Pulmonary artery endothelial cell (primary cell): Measurements from ENCODE around the gene DNLZ. TPM values are rescaled to one million over a fixed set of nuclear protein-coding genes. Genes with fewer than 3 reads are reported as not detected.
"Not testable (repeated sequence)": the region's sequence is repeated elsewhere in the genome, so short reads cannot be mapped to it uniquely, and the experiment has no call there.

ENCODE experiments used
- DNase-seq: peaks from one replicate; pipeline ENCODE4 v3.0.0-alpha.2; 2011; ENCODE audit warnings: low read depth, low spot score
- total RNA-seq: library from RNA; depleted of rRNA; stranded (reverse); fragments of >200 nt; gene quantifications from 2 replicates; pipeline ENCODE4 v1.2.3, GENCODE V29; 2014

Gene DNLZ
- total RNA-seq = 15.7 and 32.4 TPM in 2 replicates

DNA sequence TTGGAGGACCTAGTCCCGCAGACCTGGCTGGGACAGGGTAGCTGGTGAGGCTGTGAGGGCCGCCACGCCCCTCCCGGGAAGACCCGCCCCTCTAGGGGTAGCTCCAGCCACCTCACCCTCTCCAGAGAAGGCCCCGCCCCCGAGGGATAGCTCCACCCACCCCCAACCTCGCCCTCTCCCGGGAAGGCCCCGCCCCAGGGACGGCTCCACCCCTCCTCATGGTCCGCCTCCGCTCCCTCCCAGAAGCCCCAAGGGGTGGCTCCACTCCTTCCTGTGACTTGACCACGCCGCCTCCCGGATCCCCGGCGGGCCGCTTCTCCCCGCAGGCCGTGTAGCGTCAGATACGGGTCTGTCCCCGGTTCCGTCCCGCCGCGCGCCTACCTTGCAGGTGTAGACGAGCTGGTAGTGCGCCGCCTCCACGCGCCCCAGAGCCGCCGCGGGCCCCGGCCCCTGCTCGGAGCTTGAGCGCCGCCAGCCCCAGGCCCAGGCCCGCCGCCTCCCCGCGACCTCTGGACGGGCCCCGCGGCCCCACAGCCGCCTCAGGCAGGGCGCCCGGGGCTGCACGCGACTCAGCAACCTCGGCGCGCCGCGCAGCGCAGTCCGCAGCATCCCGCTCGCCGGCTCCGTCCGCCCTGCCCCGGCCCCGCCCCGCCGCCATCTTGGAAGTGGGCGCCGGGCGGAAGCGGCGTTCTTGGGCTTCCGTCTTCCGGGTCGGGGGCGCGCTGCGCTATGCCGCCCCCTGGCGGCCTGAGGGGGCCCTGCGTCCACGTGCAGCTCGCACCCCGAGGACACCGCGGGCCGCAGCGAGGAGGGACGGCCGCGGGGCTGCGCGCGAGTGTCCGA, at the start of gene DNLZ:
DNLZ (minus strand) TSS at position 639 of the 843 bp plus-strand sequence; CDS start at position 609, 30 bp downstream.
- DNase-seq = peak; percentile 81

GRCh38 chr9:136412962-136413361, 49.4 kb upstream of the DNLZ start:
- no peak for DNase-seq

DNA sequence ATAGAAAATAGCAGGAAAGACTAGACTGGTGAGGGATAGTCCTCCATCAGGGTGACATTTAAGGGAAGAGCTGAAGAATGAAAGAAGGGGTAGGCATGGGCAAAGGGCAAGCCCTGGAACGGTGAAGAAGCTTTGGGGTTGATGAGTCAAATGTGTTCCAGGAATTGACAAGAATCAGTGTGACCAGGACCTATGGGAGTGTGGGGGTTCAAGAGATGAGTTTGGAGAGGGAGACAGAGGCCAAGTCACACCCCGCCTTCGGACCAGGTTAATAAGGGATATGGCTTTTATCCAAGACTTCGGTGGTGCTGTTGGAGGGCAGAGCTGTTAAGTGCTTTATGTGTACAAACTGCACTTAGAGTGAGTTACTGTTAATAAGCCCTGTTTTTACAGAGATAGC, 47.8 kb upstream of the DNLZ start:
- DNase-seq = no peak

GRCh38 chr9:136410500-136411287, 47.1 kb upstream of the DNLZ start, which contains the start of the genes ENTR1 and PMPCA:
ENTR1 (minus strand) TSS chr9:136410614; CDS start chr9:136410397, 217 bp downstream.
PMPCA (plus strand) TSS chr9:136410658; CDS start chr9:136410669, 11 bp downstream.
- DNase-seq = peak; percentile 57

DNA sequence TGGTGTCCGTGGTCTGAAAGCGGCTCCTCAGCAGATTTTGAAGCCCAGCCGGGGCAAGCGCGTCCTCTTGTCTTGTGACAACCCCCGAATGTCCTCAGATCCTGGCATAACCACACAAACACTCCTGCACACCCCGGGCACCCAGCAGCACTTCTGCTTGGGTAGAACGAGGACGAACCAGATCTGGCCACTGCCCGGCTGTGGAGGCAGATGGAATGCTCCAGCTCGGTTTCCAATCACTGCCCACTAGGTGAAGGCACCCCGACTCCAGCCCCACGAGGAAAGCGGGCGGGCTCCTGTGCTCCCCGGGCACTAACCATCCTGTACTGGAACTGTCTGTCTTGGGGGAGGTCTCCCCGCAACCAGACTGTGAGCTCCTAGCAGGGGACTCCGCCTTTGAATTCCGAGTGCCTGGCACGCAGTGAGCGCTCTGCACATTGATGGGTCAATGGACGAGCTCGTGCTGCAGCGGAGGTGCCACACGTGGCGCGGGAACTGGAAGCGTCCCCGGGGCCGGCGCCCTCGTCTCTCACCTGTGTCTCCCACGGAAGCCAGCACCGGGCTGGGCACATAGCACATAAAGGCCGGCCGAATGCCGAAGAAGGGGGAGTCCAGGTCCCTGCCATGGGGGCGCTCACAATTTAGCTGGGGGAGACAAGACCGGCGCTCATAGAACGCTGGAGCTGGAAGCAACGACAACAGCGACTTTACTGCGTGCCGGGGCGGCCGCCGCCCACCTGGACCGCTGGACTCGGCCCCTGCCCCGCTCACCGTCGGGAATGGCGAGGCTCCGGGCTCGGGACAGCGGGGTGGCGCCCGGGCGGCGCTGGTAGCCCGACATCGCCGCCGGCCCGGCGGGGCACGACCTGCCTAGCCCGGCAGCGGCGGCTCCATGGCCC, 46.3 kb upstream of the DNLZ start:
- no peak for DNase-seq

- DNase-seq = no peak
Measured at GRCh38 chr9:136407911-136408310, 44.4 kb upstream of the DNLZ start.

GRCh38 chr9:136407061-136407460, 43.5 kb upstream of the DNLZ start:
- DNase-seq = not testable (repeated sequence)

GRCh38 chr9:136405904-136406303, 42.4 kb upstream of the DNLZ start:
- DNase-seq = not testable (repeated sequence)

- DNase-seq = no peak
Measured at GRCh38 chr9:136405481-136405880, 41.9 kb upstream of the DNLZ start.

DNA sequence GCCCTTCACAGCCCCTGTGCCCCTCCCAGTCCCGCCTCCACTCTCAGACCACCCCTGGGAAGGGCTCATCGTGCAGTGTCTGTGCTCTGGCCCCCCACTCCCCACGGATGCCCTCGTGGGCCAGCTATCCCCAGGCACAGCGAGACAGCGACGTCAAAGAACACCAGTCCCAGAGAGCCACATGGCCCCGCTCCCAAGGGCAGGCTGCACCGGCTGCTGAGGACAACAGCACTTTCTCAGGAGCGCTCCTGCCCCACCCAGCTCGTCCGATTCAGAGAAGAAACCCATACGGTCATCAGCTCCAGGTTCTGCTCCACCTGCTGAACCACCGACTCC, 41.2 kb upstream of the DNLZ start:
- no peak for DNase-seq

DNA sequence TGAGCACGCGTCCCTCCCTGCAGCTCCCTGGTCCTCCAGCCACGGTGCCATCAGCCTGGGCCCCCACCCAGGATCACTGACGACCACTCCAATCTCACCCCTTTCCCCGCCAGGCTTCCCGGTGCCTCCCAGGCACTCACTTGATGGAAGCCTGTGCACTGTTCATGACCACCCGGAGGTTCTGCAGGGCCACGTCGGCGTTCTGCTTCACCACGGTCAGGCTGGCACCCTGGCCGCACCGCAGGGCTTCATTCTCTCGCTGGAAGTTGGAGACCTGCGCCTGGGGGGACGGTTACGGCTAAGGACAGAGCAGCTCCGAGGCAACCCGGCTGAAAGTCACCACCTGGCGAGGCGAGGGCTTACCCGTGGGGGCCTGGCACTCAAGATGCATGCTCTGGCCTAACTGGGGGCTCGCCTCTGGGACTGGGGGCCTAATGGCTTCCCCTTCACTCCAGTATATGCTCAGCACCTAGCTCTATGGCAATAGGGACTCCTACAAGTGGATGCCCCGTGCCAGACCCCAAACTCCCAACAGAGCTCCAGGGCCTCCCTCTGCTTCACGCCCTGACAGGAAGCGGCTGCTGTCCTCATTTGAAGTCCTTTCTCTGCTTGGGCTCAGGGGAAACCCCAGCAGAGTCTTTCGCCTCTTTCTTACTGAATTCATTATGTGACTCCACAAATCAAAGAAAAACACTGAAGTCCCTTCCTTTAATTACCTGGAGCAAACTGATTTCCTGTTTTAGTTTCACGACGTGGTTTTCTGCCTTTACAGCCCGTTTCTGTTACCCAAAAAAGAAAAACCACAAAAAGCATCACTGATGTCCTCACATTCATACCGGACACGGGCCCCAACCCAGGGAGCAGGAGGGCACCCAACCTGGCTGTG, 40.6 kb upstream of the DNLZ start:
- no peak for DNase-seq

- DNase-seq = no peak
Measured at GRCh38 chr9:136403538-136403914, 40.0 kb upstream of the DNLZ start.

DNA sequence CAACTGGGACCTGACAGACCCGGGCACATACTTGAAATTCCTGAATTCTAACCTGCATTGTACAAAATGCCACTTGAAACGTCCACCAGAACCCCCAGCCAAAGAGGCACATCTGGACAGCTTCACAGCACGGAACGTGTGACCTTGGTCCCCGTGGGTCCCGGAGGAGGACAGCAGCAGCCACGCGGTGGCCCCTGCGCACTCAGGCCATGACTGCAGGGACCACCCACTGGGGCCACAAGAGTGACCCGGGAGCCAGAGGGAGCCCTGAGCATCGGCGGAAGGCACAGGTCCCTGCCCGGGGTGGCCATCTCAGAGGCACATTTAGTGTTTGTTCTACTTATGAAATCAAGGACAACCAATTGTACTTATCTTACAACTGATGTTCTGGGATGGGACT, 38.5 kb upstream of the DNLZ start:
- DNase-seq = no peak

- no peak for DNase-seq
Measured at GRCh38 chr9:136401173-136401922, 37.8 kb upstream of the DNLZ start.

DNA sequence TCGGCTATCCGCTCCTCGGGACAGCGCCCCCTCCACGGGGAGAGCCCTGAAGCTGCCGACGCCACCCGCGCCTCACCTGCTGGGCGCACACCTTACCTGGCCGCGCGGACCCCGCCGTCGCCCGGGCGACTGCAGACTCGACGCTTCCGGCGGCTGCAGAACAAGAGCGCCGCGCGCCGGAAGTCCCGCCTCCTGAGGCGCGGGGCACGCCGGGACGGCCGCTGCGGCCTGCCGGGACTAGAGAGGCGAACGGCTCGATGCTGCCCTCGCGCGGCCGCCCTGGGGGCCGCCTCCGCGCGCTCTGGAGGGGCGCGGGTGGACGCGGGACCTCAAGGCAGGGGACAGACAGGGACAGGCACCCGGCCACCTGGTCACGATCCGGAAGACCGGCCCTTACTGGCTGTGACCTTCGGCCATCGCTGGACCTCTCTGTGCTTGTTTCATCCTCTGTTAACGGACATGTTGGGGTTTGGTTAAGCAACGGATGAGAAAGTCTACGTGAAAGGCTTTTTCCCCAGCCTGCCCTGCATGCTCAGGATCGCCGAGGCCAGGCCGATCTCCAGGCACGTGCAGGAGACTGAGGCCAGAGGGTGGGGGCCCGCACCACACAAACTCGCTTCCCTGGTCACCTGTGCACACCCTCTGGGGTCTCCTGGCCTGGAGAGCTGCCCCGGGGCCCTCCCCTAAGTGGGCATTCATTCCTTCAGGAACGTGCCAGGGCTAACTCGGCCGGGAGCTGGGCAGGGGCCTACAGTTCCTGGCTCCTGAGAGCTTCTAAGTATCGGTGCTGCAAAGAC, 36.7 kb upstream of the DNLZ start, which contains the start of gene SNAPC4:
SNAPC4 (minus strand) TSS at position 133 of the 797 bp plus-strand sequence. CDS start 1,742 bp downstream, outside the sequence.
- DNase-seq = peak; percentile 48

GRCh38 chr9:136399176-136400037, 35.9 kb upstream of the DNLZ start:
- no peak for DNase-seq

GRCh38 chr9:136398286-136398685, 34.7 kb upstream of the DNLZ start:
- no peak for DNase-seq

- no peak for DNase-seq
Measured at GRCh38 chr9:136397643-136398042, 34.1 kb upstream of the DNLZ start.
